Right lobe of liver (tissue), 4 donors: ENCODE data around the gene NUBP2.

Experiments
- POLR2A ChIP-seq: fragments of 450-650 bp; IDR thresholded peaks from one replicate; pipeline ENCODE4 v1.6.1; 2017; ENCODE audit warnings: antibody characterized with exemption, mild to moderate bottlenecking
- TF ChIP-seq, protein P1 (sequence below), 4 donors: fragments of 200-600 bp in 3 of 4; fragments of 450-650 bp in 1 of 4; IDR thresholded peaks; one replicate each; pipeline versions ENCODE4 v1.5.1 to v1.8.0; 2016 to 2022; ENCODE audit warnings: antibody characterized with exemption in 4 of 4, mild to moderate bottlenecking in 2 of 4
- donor health status: DM: no; HTN: no; CAD: no.
- donor health status: DM: no; HTN: no; CAD: no.
- donor health status: DM: no; HTN: yes; CAD: no.

DNA sequence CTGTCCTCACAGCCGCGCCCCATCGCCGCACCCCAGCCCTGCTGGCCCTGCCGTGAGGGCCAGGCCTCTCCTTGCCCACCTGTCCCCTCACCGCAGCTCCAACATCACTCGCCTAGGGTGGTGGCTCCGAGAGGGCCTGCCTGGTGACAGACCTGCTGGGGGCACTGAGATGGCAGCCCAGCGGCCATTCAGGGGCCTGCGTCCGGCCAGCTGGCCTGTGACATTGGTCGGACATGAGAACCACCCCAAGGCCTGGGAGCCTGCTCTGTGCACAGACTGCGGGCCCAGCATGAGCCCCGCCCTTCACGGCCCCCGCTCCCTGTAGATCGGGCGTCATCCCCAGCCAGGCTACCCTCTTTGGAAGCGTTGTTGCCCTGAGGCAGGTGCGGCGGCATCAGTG, 23.2 kb upstream of the NUBP2 start:
- TF ChIP-seq, protein P1, sequence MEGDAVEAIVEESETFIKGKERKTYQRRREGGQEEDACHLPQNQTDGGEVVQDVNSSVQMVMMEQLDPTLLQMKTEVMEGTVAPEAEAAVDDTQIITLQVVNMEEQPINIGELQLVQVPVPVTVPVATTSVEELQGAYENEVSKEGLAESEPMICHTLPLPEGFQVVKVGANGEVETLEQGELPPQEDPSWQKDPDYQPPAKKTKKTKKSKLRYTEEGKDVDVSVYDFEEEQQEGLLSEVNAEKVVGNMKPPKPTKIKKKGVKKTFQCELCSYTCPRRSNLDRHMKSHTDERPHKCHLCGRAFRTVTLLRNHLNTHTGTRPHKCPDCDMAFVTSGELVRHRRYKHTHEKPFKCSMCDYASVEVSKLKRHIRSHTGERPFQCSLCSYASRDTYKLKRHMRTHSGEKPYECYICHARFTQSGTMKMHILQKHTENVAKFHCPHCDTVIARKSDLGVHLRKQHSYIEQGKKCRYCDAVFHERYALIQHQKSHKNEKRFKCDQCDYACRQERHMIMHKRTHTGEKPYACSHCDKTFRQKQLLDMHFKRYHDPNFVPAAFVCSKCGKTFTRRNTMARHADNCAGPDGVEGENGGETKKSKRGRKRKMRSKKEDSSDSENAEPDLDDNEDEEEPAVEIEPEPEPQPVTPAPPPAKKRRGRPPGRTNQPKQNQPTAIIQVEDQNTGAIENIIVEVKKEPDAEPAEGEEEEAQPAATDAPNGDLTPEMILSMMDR (IDR thresholded peaks at IDR 0.05) = no peak
- no peak for TF ChIP-seq POLR2A
